GM03348 (cell line): Measurements from ENCODE around the gene CCM2.

Experiments
- DNase-seq: peaks from one replicate; pipeline ENCODE4 v3.0.0; 2012; ENCODE audit warnings: low spot score

The CCM2 gene

GRCh38 chr7:44969049-44969700, 30.8 kb upstream of the CCM2 start:
- DNase-seq: no peak

GRCh38 chr7:44969701-44970522, 30.1 kb upstream of the CCM2 start:
- no peak for DNase-seq

- DNase-seq: no peak
Measured at GRCh38 chr7:44970523-44971051, 29.4 kb upstream of the CCM2 start.

GRCh38 chr7:44971188-44971901, 28.7 kb upstream of the CCM2 start:
- DNase-seq: no peak

- no peak for DNase-seq
Measured at GRCh38 chr7:44971902-44972441, 28.0 kb upstream of the CCM2 start.

- DNase-seq: no peak
Measured at GRCh38 chr7:44972562-44972961, 27.4 kb upstream of the CCM2 start.

- DNase-seq: peak; percentile 53
Measured at GRCh38 chr7:44973610-44974401, 26.2 kb upstream of the CCM2 start.

GRCh38 chr7:44974549-44974948, 25.5 kb upstream of the CCM2 start:
- DNase-seq: no peak

GRCh38 chr7:44975331-44976039, 24.5 kb upstream of the CCM2 start:
- no peak for DNase-seq

- DNase-seq: no peak
Measured at GRCh38 chr7:44976040-44976745, 23.8 kb upstream of the CCM2 start.

GRCh38 chr7:44976746-44977196, 23.2 kb upstream of the CCM2 start:
- DNase-seq: no peak

GRCh38 chr7:44977304-44977958, 22.6 kb upstream of the CCM2 start:
- no peak for DNase-seq

- DNase-seq: no peak
Measured at GRCh38 chr7:44977959-44978335, 22.1 kb upstream of the CCM2 start.

- DNase-seq: no peak
Measured at GRCh38 chr7:44978511-44979366, 21.3 kb upstream of the CCM2 start, which contains the start of gene MYO1G. TSS of gene MYO1G (minus strand) at chr7:44979015. CDS start at chr7:44978961, 54 bp downstream.

- peak; percentile 40 for DNase-seq
Measured at GRCh38 chr7:44979481-44980392, 20.3 kb upstream of the CCM2 start.

- no peak for DNase-seq
Measured at GRCh38 chr7:44980393-44981034, 19.5 kb upstream of the CCM2 start.
